Activated naive CD4-positive, alpha-beta T cell treated with anti-CD3 and anti-CD28 coated beads, Interleukin-2, amount 10 ng/mL, durations not matched to agents 7 days and 5 days (primary cell): ENCODE data around the gene CACNG5.

Experiments used
- CTCF ChIA-PET: fragments of 350-600 bp; sonication (Branson Sonifier 250); formaldehyde crosslinking; loops from one replicate; lab custom pipeline; 2021; ENCODE audit warnings: antibody characterized with exemption; lab: Charles Lee
- DNase-seq: peaks from one replicate; pipeline ENCODE4 v3.0.0-alpha.2; 2020
- H3K27ac Mint-ChIP-seq: one replicate; pipeline ENCODE4 v1.8.0; 2021; ENCODE audit warnings: mild to moderate bottlenecking, moderate library complexity, mixed read lengths
- H3K27me3 Mint-ChIP-seq: one replicate; pipeline ENCODE4 v1.8.0; 2021; ENCODE audit warnings: mild to moderate bottlenecking, mixed read lengths
- H3K36me3 Mint-ChIP-seq: one replicate; pipeline ENCODE4 v1.8.0; 2021; ENCODE audit warnings: mixed read lengths
- H3K4me1 Mint-ChIP-seq: one replicate; pipeline ENCODE4 v1.8.0; 2021; ENCODE audit warnings: mixed read lengths
- H3K4me3 Mint-ChIP-seq: one replicate; pipeline ENCODE4 v1.8.0; 2021; ENCODE audit warnings: mild to moderate bottlenecking, moderate library complexity, mixed read lengths
- H3K9me3 Mint-ChIP-seq: one replicate; pipeline ENCODE4 v1.8.0; 2021; ENCODE audit warnings: mixed read lengths

The CACNG5 gene

DNA sequence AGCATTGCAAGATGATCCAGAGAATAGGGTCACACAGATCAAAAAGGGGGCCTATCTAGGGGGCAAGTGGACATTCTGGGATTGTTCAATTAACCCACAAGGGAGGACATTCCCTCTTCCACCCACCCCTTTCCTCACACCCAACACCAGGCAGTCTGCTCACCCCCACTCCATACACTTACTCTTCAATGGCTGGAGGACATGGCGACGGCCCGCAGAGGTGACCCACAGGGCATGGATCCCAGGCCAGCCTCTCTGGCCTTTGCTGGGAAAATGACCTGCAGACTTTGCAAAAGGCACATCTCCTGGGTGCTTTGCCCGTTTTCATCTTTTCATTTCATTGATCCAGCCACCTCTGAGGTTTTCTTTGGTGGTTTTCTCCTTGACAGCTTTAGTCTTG is 1.7 kb upstream of the CACNG5 start:
- no peaks in the 10 kb centered on the region for H3K9me3 Mint-ChIP-seq
- H3K36me3 Mint-ChIP-seq: no peaks in the 10 kb centered on the region
- no peaks in the 10 kb centered on the region for H3K4me1 Mint-ChIP-seq
- no peak for DNase-seq
- no peak overlapping the region for H3K4me3 Mint-ChIP-seq
- CTCF ChIA-PET: interaction anchor here (1.2 kb wide), 1 partner anchor 11 kb away, joined by 3 read pairs; no protein-coding TSS in a partner anchor
- peaks cover 85% of the 10 kb centered on the region for H3K27me3 Mint-ChIP-seq
- no peak overlapping the region for H3K27ac Mint-ChIP-seq

DNA sequence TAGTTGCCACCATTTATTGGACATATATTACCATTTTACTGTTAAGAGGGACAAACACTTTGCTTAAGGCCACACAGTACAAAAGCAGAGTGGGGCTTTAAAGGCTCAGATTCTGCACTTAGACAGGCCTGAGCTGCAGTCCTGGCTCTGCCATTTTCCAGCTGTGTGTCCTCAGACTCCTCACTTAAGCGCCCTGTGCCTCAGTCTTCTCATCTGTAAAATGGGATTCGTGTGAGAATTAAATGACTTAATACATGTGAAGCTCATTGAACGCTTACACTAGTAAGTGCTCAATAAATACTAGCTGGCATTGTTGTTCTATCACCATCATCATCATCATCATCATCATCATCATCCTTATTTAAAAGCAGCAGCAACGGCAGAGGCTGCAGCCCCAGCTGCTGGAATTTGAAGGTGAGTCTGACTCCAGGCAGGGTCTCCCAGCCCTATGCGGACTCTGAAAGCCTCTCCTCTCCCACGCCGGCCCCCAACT is 445 bp upstream of the CACNG5 start:
- H3K27ac Mint-ChIP-seq: no peak overlapping the region
- no peak for DNase-seq
- CTCF ChIA-PET: no interaction called here
- H3K9me3 Mint-ChIP-seq: no peaks in the 10 kb centered on the region
- H3K4me3 Mint-ChIP-seq: no peak overlapping the region
- peaks cover 79% of the 10 kb centered on the region for H3K27me3 Mint-ChIP-seq
- no peaks in the 10 kb centered on the region for H3K36me3 Mint-ChIP-seq
- H3K4me1 Mint-ChIP-seq: no peaks in the 10 kb centered on the region

DNA sequence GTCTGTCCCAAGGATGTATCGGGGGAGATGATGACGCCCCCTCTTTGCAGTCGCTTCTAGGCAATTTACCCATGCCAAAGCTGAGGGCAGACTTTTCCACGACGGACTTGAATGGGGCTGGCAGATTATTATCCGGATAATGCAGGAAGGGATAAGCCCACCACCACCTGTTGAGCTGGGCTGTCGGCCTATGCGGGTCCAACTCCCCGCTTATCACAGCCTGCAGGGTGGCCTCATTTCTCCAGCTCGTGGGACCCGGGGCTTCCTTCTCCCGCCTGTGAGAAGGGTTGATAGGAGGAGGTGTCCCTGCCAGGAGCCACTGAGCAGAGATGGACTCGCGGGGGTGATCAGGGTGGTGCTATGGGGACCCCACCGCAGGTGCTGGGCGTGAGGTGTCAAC is 559 bp downstream of the CACNG5 start:
- H3K36me3 Mint-ChIP-seq: no peaks in the 10 kb centered on the region
- H3K4me1 Mint-ChIP-seq: no peaks in the 10 kb centered on the region
- H3K9me3 Mint-ChIP-seq: no peaks in the 10 kb centered on the region
- peaks cover 72% of the 10 kb centered on the region for H3K27me3 Mint-ChIP-seq
- CTCF ChIA-PET: no interaction called here
- no peak overlapping the region for H3K27ac Mint-ChIP-seq
- H3K4me3 Mint-ChIP-seq: no peak overlapping the region
- no peak for DNase-seq

DNA sequence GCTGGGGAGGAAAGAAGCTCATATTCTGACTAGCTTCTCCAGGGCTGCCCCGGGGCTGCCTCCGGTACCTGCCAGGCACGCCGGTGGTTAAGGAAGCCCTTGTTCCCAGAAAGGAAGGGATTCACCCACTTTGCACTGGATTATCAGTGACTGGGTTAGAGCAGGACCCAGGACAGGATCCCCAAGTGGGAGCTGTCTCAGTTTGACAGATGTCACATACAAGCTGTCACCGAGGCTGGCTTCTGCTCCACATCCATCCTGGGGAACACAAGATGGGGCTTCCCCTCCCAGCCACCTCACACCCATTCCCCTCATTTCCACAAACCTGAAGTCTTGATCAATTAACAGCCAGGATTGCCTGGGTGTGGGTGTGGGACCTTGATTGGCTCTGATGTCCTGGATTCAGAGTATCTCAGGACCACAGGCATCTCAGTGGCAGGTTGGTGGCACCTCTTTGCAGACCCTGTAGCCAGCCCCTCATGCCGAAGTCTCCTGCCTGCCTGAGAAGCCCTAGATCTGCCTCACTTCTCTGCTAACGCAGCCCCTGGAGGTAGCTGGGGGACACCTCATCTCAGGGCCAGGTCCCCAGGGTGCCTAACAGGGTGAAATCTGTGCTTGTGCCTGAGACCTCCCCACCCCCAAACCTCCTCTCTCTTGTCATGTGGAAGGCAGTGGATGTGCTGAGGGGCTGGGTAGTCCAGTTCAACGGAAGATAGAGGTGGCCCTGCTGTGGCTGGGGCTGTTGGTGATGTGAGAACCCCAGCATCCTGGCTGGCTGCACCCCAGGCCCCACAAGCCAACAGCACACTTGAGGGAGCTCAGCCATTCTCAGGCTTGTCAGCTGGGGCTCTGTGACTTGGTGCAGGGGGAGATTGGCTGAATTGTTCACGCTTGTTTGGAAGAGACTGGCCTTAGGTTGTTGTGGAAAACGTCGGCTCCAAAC is 1.4 kb downstream of the CACNG5 start:
- Mint-ChIP-seq H3K9me3 (no peaks in the 10 kb centered on the region), H3K4me3 (no peak overlapping the region), H3K27ac (no peak overlapping the region), H3K4me1 (no peaks in the 10 kb centered on the region), H3K36me3 (no peaks in the 10 kb centered on the region), H3K27me3 (peaks cover 68% of the 10 kb centered on the region)
- CTCF ChIA-PET: no interaction called here
- DNase-seq: no peak

DNA sequence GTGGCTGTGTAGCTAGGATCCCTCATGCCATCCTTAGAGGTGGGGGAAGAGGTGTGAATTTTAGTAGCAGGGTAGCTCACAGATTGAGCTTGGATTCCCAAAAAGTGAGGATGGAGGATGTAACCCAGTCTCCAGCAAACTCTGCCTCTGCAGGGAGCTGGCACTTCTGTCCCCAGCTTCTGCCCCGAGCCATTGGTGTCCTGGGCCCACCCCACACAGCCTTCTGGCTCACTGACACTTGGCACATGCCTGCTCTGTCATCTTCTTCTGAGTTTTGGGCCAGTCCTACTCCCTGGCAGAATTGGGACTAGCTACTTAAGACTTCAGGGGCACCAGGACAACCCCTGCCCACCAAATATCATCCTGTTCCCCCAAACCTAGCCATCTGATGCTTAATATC is 2.3 kb downstream of the CACNG5 start:
- peaks cover 61% of the 10 kb centered on the region for H3K27me3 Mint-ChIP-seq

DNA sequence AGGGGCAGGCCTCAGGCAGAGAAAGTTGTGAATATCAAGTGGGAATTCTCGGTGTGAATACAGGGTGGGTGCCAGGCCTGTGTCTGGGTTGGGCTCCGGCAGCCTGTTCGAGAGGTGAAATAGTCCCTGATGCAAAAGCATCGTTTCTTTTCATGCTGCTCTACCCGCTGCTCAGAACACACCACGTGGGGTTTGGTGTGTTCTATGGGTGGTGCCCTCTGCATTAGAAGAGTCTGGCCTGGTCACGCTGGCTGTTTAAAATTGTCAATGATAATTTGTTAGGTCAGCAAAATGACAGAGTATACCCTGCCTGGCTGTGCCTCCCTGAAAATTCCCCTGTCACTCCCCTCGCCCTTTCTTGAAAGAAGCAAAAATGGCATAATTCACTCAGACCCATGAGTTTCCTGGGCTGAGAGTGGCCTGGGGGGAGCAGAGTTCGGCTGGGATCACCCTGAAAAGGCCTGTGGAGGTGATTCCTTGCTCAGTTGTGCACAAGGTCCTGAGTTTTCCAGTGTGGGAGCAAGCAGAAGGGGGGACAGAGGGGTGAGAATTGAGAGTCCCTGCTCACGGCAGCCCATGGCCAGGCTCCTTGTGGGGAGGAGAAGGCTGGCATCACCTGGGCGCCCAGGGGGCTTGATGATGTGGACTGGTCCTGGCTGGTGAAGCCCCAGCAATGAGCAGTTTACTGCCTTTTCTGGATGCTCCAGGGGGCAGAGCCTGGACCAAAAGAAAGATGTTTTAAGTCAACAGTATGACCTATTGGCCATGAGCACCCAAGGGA is 3.2 kb downstream of the CACNG5 start:
- no peak overlapping the region for H3K27ac Mint-ChIP-seq
- H3K4me3 Mint-ChIP-seq: no peak overlapping the region
- no peak for DNase-seq
- CTCF ChIA-PET: no interaction called here
- H3K27me3 Mint-ChIP-seq: peaks cover 60% of the 10 kb centered on the region
- H3K36me3 Mint-ChIP-seq: no peaks in the 10 kb centered on the region
- no peaks in the 10 kb centered on the region for H3K4me1 Mint-ChIP-seq
- no peaks in the 10 kb centered on the region for H3K9me3 Mint-ChIP-seq

More for the DNA sequence above, 2.3 kb downstream of the CACNG5 start:
- Mint-ChIP-seq H3K27ac (no peak overlapping the region), H3K4me1 (no peaks in the 10 kb centered on the region), H3K4me3 (no peak overlapping the region), H3K36me3 (no peaks in the 10 kb centered on the region), H3K9me3 (no peaks in the 10 kb centered on the region)
- CTCF ChIA-PET: no interaction called here
- no peak for DNase-seq

DNA sequence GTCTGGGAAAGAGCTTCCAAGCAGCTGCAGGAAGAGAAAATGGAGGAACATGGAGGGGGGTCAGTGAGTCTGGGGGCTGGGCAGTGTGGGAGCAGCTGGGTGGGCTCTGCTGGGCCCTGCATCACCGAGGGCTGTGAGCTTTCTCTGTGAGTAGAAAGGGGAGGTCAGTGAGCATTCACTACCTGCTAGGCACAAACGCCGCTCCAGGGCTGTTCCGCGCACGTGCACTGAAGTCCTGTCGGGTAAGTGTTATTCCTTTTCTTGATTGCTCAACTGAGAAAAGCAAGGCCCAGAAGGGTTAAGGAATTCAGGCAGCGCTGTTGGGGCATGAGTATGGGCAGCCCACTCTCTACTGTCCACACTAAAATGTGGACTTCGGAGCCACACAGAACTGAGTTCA is 4.7 kb downstream of the CACNG5 start:
- Mint-ChIP-seq H3K27ac (no peak overlapping the region), H3K36me3 (no peaks in the 10 kb centered on the region), H3K9me3 (no peaks in the 10 kb centered on the region), H3K27me3 (peaks cover 45% of the 10 kb centered on the region), H3K4me1 (no peaks in the 10 kb centered on the region), H3K4me3 (no peak overlapping the region)
- CTCF ChIA-PET: no interaction called here
- no peak for DNase-seq

DNA sequence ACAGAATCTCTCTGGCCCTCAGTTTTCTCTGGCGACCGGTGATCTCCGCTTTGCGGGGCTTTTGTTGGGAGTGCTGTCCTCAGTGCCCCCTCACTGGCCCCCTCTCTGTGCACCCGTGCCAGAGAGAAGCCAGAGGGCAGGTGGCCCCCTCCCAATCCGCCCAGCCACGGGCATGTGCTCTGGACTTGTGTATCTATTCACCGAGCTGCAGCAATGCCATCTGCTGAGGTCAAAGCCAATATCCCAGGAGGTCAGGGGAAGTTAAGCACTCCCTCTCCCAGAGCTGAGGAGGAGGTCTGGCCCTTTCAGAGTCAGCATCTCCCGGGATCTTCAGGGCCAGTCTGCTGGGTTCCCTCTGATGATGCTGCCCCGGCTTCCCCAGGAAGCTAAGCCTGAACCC is 5.1 kb downstream of the CACNG5 start:
- Mint-ChIP-seq H3K36me3 (no peaks in the 10 kb centered on the region), H3K4me1 (no peaks in the 10 kb centered on the region), H3K9me3 (no peaks in the 10 kb centered on the region), H3K4me3 (no peak overlapping the region), H3K27ac (no peak overlapping the region), H3K27me3 (peaks cover 42% of the 10 kb centered on the region)
- DNase-seq: no peak
- CTCF ChIA-PET: no interaction called here

DNA sequence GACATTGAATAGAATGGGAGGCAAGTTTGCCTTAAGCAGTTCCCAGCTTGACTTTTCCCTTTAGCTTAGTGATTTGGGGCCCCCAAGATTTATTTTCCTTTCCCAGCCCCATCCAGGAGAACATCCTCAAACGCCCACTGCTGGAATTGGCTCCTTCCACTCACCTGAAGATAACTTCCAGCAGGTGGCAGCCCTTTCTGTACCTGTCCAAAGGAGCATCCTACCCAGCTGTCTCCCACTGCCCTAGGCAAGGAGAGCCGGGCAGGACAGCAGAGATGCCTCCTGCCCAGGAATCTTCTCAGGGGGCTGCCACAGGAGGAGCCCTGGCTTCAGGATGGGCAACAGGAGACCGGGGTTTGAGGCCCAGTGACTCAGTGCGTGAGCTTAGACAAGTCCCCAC is 6.4 kb downstream of the CACNG5 start:
- peaks cover 30% of the 10 kb centered on the region for H3K27me3 Mint-ChIP-seq
- no peaks in the 10 kb centered on the region for H3K4me1 Mint-ChIP-seq
- H3K36me3 Mint-ChIP-seq: no peaks in the 10 kb centered on the region
- DNase-seq: no peak
- CTCF ChIA-PET: no interaction called here
- no peak overlapping the region for H3K27ac Mint-ChIP-seq
- peaks cover 3% of the 10 kb centered on the region for H3K9me3 Mint-ChIP-seq
- H3K4me3 Mint-ChIP-seq: no peak overlapping the region

DNA sequence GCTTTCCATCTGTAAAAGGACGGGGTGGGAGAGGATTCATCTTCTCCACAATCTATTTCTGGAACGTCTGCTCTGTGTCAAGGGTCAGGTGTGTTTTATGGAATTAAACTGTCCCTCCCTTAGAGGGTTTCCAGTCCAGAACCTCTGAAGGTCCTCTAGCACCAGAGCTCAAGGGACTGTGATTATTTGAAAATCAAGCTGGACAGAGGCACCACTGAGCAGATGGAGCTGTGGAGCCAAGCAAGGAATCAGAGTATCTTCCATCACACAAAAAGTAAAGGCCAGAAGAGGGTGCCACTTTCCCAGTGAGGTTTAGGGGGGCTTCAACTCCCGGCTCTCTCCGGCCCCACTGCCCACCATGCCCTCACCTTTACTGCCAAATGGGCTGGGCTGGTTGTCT is 6.8 kb downstream of the CACNG5 start:
- CTCF ChIA-PET: no interaction called here
- Mint-ChIP-seq H3K4me1 (no peaks in the 10 kb centered on the region), H3K36me3 (no peaks in the 10 kb centered on the region), H3K27ac (no peak overlapping the region), H3K27me3 (peaks cover 26% of the 10 kb centered on the region), H3K9me3 (peaks cover 6% of the 10 kb centered on the region), H3K4me3 (no peak overlapping the region)
- DNase-seq: no peak

DNA sequence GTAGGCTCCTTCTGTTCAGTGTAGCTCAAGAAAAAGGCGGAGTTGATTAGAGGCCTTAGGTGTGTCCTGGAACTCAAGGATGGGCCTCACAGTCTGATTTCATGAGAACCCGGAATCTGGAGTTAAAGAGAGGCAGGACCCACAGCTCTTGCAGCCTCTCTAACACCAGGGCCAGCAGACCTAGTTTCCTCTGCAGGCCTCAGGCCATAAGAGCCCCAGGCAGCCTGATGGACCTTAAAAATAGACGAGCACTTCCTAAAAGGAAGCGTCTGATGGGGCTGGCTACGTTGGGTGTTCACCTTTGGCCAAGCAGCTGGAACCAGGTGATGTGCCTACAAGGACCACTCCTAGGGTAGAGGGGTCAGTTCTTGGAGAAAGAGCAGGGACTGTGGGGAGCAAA is 7.6 kb downstream of the CACNG5 start:
- peaks cover 6% of the 10 kb centered on the region for H3K9me3 Mint-ChIP-seq
- no peak overlapping the region for H3K4me3 Mint-ChIP-seq
- DNase-seq: no peak
- no peaks in the 10 kb centered on the region for H3K4me1 Mint-ChIP-seq
- H3K27me3 Mint-ChIP-seq: peaks cover 18% of the 10 kb centered on the region
- H3K36me3 Mint-ChIP-seq: no peaks in the 10 kb centered on the region
- H3K27ac Mint-ChIP-seq: no peak overlapping the region
- CTCF ChIA-PET: no interaction called here

DNA sequence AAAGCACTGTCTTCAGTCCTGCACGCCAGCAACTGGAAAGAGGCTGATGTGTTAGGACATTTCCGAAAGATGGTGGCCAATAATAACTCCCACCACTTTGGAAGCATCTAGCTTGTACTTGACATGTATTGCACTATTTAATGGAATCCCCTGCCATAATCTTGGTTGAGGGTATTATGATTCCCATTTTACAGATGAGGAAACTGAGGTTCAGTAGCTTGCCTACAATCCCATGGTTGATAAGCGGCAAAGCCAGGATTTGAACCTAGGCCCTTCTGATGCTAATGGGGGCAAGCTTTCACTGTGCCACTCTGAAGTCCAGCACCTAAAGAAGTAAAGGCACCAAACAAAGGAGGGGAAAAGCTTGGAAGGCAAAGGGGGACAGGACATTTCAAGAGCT is 8.0 kb downstream of the CACNG5 start:
- H3K4me3 Mint-ChIP-seq: no peak overlapping the region
- CTCF ChIA-PET: interaction anchor here (0.7 kb wide), 1 partner anchor 118 kb away, joined by 3 read pairs; no protein-coding TSS in a partner anchor
- no peak for DNase-seq
- H3K9me3 Mint-ChIP-seq: peaks cover 6% of the 10 kb centered on the region
- no peaks in the 10 kb centered on the region for H3K36me3 Mint-ChIP-seq
- H3K27me3 Mint-ChIP-seq: peaks cover 16% of the 10 kb centered on the region
- no peak overlapping the region for H3K27ac Mint-ChIP-seq
- H3K4me1 Mint-ChIP-seq: no peaks in the 10 kb centered on the region

DNA sequence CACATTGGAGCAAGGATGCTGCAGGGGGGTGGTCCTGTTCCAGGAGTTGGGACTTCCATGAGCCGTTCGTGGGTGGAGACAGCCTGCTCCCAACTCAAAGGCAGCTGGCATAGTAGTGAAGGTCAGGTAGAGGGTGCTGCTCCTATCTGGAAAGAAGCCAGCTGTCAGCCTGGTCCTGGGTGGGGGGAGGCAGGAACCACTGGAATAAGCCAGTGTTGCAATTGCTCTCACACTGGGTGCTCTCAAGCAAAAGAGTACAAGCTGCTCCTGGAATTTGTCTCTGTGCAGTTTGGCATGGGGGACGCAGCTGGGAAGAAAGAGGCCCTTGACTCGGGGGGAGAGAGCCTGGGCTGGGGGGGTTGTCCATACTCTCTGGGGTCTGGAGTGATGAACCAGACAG is 8.7 kb downstream of the CACNG5 start:
- Mint-ChIP-seq H3K4me1 (no peaks in the 10 kb centered on the region), H3K36me3 (no peaks in the 10 kb centered on the region), H3K4me3 (no peak overlapping the region), H3K27ac (no peak overlapping the region), H3K27me3 (peaks cover 12% of the 10 kb centered on the region), H3K9me3 (peaks cover 6% of the 10 kb centered on the region)
- DNase-seq: no peak
- CTCF ChIA-PET: interaction anchor here (0.7 to 1.0 kb wide), 2 partner anchors 11 to 117 kb away, joined by 3 read pairs; no protein-coding TSS in a partner anchor

DNA sequence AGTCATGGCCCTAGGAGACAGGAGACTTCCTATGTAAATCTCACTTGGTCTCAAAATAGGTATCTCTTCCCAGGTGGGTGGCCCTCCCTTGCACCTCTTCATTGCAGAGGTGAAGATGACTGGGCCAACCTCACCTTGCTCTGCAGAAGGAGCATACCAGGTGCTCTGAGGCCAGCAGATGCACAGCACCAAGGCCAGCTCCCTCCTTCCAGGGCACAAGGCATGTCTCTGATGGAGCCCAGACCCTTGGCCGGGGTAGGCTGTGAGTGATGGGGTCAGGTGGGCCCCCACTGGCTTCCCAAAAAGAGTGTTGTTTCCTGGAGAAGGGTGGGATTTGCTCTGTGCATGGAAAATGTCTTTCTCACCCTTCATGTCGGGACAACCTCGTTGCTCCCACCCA is 12.8 kb downstream of the CACNG5 start:
- no peaks in the 10 kb centered on the region for H3K36me3 Mint-ChIP-seq
- no peak overlapping the region for H3K27ac Mint-ChIP-seq
- no peaks in the 10 kb centered on the region for H3K4me1 Mint-ChIP-seq
- DNase-seq: no peak
- peaks cover 6% of the 10 kb centered on the region for H3K9me3 Mint-ChIP-seq
- H3K27me3 Mint-ChIP-seq: peaks cover 6% of the 10 kb centered on the region
- no peak overlapping the region for H3K4me3 Mint-ChIP-seq
- CTCF ChIA-PET: no interaction called here
